CD14-positive monocyte (primary cell): ENCODE measurements around the gene TMEM182. TPM values are rescaled to one million over a fixed set of nuclear protein-coding genes. Genes with fewer than 3 reads are reported as not detected.

Experiments
- DNase-seq, 3 donors: peaks; one replicate each; pipeline ENCODE4 v3.0.0-alpha.2; 2011 to 2022
- H2AFZ ChIP-seq: 2 replicates; pipeline ENCODE4 v1.6.0; 2012; ENCODE audit warnings: mild to moderate bottlenecking, low read depth, low read length, inconsistent platforms; ENCODE audit not compliant: insufficient read depth, poor library complexity, severe bottlenecking
- H3K27ac ChIP-seq, 2 donors: 1 replicate in 1 of 2; 2 replicates in 1 of 2; pipeline ENCODE4 v1.5.1; 2012 to 2013; ENCODE audit warnings: low read length in 2 of 2, control low read depth in 1 of 2, inconsistent platforms in 1 of 2, low read depth in 1 of 2, mild to moderate bottlenecking in 1 of 2
- H3K27me3 ChIP-seq, 2 donors: one replicate each; pipeline versions ENCODE4 v1.6.0 to v1.6.1; 2011 to 2013; ENCODE audit warnings: low read length in 2 of 2; ENCODE audit not compliant: control insufficient read depth in 2 of 2, insufficient read depth in 2 of 2
- H3K36me3 ChIP-seq, 2 donors: replicated peaks in 1 of 2; 1 replicate in 1 of 2; 2 replicates in 1 of 2; pipeline versions ENCODE4 v1.5.1 to v1.6.1; 2012 to 2013; ENCODE audit warnings: low read length in 2 of 2, control low read depth in 1 of 2, inconsistent platforms in 1 of 2, mild to moderate bottlenecking in 1 of 2; ENCODE audit not compliant: insufficient read depth in 2 of 2, control insufficient read depth in 1 of 2
- H3K4me1 ChIP-seq, 2 donors: 1 replicate in 1 of 2; 2 replicates in 1 of 2; pipeline versions ENCODE4 v1.5.1 to v1.6.1; 2012 to 2013; ENCODE audit warnings: low read length in 2 of 2, control low read depth in 1 of 2, inconsistent platforms in 1 of 2, mild to moderate bottlenecking in 1 of 2, moderate library complexity in 1 of 2; ENCODE audit not compliant: insufficient read depth in 2 of 2, control insufficient read depth in 1 of 2
- H3K4me2 ChIP-seq: replicated peaks from 2 replicates; pipeline ENCODE3; 2012; ENCODE audit warnings: low read length, moderate library complexity, mild to moderate bottlenecking; ENCODE audit not compliant: poor library complexity, severe bottlenecking; ENCODE audit errors: extremely low read depth
- H3K4me3 ChIP-seq, 3 experiments: fragments of 200-600 bp in 1 of 3; sonication (generic) in 1 of 3; replicated peaks in 1 of 3; 1 replicate in 2 of 3; 2 replicates in 1 of 3; pipeline ENCODE4 v1.5.1; 2011 to 2013; ENCODE audit warnings: low read length in 3 of 3, mild to moderate bottlenecking in 3 of 3, control low read depth in 2 of 3, low read depth in 2 of 3, inconsistent platforms in 1 of 3, moderate library complexity in 1 of 3
- H3K79me2 ChIP-seq: 2 replicates; pipeline ENCODE4 v1.6.0; 2012; ENCODE audit warnings: mild to moderate bottlenecking, control low read depth, inconsistent platforms, low read length, moderate library complexity; ENCODE audit not compliant: insufficient read depth
- H3K9ac ChIP-seq: 2 replicates; pipeline ENCODE4 v1.6.0; 2017; ENCODE audit warnings: low read length, mild to moderate bottlenecking; ENCODE audit not compliant: insufficient read depth, poor library complexity, severe bottlenecking
- H3K9me3 ChIP-seq, 2 donors: replicated peaks in 1 of 2; 1 replicate in 1 of 2; 2 replicates in 1 of 2; pipeline versions ENCODE4 v1.5.1 to v1.6.1; 2012 to 2013; ENCODE audit warnings: low read length in 2 of 2, control low read depth in 1 of 2; ENCODE audit not compliant: control insufficient read depth in 1 of 2, insufficient read depth in 1 of 2
- H4K20me1 ChIP-seq: 2 replicates; pipeline ENCODE4 v1.6.0; 2012; ENCODE audit warnings: mild to moderate bottlenecking, low read length, control low read depth, moderate library complexity; ENCODE audit not compliant: insufficient read depth
- H3K27ac Mint-ChIP-seq, 7 donors: one replicate each; pipeline ENCODE4 v1.8.0; 2020; ENCODE audit warnings: mild to moderate bottlenecking in 7 of 7, mixed read lengths in 7 of 7, moderate library complexity in 6 of 7, inconsistent platforms in 2 of 7
- H3K27me3 Mint-ChIP-seq, 3 donors: one replicate each; pipeline ENCODE4 v1.8.0; 2021 to 2022; ENCODE audit warnings: low read depth in 3 of 3, mild to moderate bottlenecking in 3 of 3, mixed read lengths in 3 of 3, moderate library complexity in 3 of 3, inconsistent platforms in 1 of 3
- H3K36me3 Mint-ChIP-seq, 2 donors: one replicate each; pipeline ENCODE4 v1.8.0; 2020; ENCODE audit warnings: mixed read lengths in 2 of 2, inconsistent platforms in 1 of 2, mild to moderate bottlenecking in 1 of 2
- H3K4me1 Mint-ChIP-seq: one replicate; pipeline ENCODE4 v1.8.0; 2020; ENCODE audit warnings: mild to moderate bottlenecking, mixed read lengths
- H3K4me3 Mint-ChIP-seq, 2 donors: one replicate each; pipeline ENCODE4 v1.8.0; 2020; ENCODE audit warnings: mild to moderate bottlenecking in 2 of 2, mixed read lengths in 2 of 2, moderate library complexity in 1 of 2
- H3K9me3 Mint-ChIP-seq, 7 donors: one replicate each; pipeline ENCODE4 v1.8.0; 2020 to 2022; ENCODE audit warnings: mixed read lengths in 7 of 7, mild to moderate bottlenecking in 6 of 7, moderate library complexity in 6 of 7, inconsistent platforms in 2 of 7
- WGBS: methylation state at CpG from one replicate; pipeline ENCODE4 v1.1.5; 2013; ENCODE audit warnings: missing lambda C conversion rate; ENCODE audit not compliant: insufficient coverage; 5-methylcytosine and 5-hydroxymethylcytosine counted together
- intact Hi-C, 2 donors: fragments of 100-400 bp; cut with micrococcal nuclease; formaldehyde crosslinking; loops; one replicate each; pipeline versions ENCODE4 v1.15.0 to v1.15.1; 2023
- polyA plus RNA-seq, 3 donors: library from polyadenylated mRNA; depleted of rRNA in 1 of 3; unstranded in 2 of 3; stranded (reverse) in 1 of 3; fragments of 300-500 nt in 2 of 3; fragments of >200 nt in 1 of 3; fragmentation: Illumina TruSeq in 2 of 3; gene quantifications; 1 replicate in 2 of 3; 2 replicates in 1 of 3; pipeline ENCODE4 v1.2.3, GENCODE V29; 2012 to 2021
- TF ChIP-seq, protein P1 (sequence below): fragments of 200-600 bp; IDR thresholded peaks from one replicate; pipeline ENCODE4 v1.8.0; 2022; ENCODE audit warnings: antibody characterized with exemption, mild to moderate bottlenecking

TMEM182 gene
- polyA plus RNA-seq, 3 donors = 0.24 to 0.69 (median 0.28) TPM

DNA sequence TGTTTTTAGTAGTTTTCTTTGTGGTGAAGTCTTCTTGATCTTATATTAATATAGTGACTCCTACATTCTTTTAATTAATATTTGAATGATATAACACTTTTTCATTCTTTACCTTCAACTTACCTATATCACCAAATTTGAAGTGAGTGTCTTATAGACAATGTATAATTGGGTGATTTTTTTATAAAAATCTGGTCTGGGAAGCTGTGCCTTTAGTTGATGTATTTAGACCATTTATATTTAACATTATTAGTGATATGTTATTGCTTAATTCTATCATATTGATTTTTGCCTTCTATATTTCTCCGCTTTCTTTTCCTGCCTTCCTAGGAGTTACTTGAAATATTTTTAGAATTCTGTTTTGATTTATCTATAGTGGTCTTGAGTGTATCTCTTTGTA is 16.4 kb downstream of the TMEM182 start:
- intact Hi-C loops = no loop called here

DNA sequence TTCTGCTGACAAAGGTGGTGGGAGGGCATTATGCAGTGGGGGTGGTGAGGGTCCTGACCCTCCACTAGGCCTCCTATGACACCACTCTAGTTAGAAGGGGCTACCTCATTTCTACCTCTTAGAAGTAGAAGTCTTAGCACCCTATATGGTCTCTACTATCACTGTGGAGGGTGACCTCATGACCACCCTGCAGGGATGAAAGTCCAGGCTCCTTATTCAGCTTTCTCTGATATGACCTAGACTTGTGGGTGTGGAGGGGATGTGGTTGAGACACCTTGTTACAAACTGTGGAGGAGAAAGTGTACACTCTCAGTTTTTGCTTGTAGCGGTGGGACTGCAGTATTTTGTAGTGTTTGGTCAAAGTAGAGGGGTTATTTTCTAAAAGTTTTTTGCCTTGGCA is 18.6 kb downstream of the TMEM182 start:
- intact Hi-C loops = no loop called here
- DNase-seq = no peak
- Mint-ChIP-seq H3K4me1 (no peaks in the 10 kb centered on the region), H3K4me3 (no peak overlapping the region), H3K36me3 (no peaks in the 10 kb centered on the region), H3K27ac (no peak overlapping the region), H3K27me3 (no peaks in the 10 kb centered on the region), H3K9me3 (peaks cover 0 to 4% (median 2%) of the 10 kb centered on the region in 7 donors)
- TF ChIP-seq, protein P1, sequence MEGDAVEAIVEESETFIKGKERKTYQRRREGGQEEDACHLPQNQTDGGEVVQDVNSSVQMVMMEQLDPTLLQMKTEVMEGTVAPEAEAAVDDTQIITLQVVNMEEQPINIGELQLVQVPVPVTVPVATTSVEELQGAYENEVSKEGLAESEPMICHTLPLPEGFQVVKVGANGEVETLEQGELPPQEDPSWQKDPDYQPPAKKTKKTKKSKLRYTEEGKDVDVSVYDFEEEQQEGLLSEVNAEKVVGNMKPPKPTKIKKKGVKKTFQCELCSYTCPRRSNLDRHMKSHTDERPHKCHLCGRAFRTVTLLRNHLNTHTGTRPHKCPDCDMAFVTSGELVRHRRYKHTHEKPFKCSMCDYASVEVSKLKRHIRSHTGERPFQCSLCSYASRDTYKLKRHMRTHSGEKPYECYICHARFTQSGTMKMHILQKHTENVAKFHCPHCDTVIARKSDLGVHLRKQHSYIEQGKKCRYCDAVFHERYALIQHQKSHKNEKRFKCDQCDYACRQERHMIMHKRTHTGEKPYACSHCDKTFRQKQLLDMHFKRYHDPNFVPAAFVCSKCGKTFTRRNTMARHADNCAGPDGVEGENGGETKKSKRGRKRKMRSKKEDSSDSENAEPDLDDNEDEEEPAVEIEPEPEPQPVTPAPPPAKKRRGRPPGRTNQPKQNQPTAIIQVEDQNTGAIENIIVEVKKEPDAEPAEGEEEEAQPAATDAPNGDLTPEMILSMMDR = no peak
- no peak overlapping the region for H3K4me2 ChIP-seq
- 100% methylated on average over 1 of the region's 1 CpG for WGBS
- H3K9me3 ChIP-seq = no peaks in the 10 kb centered on the region
- H3K27ac ChIP-seq = no peak overlapping the region
- no peaks in the 10 kb centered on the region for H3K4me1 ChIP-seq
- H3K4me3 ChIP-seq = no peak overlapping the region
- no peaks in the 10 kb centered on the region for H3K27me3 ChIP-seq
- no peaks in the 10 kb centered on the region for H4K20me1 ChIP-seq
- H3K9ac ChIP-seq = no peak overlapping the region
- no peaks in the 10 kb centered on the region for H3K36me3 ChIP-seq
- no peak overlapping the region for H2AFZ ChIP-seq
- no peaks in the 10 kb centered on the region for H3K79me2 ChIP-seq

More for the DNA sequence above, 16.4 kb downstream of the TMEM182 start:
- H3K9me3 ChIP-seq = no peaks in the 10 kb centered on the region
- no peak overlapping the region for H3K4me3 Mint-ChIP-seq
- H3K27me3 Mint-ChIP-seq = no peaks in the 10 kb centered on the region
- H3K4me2 ChIP-seq = no peak overlapping the region
- no peak overlapping the region for H3K4me3 ChIP-seq
- no peaks in the 10 kb centered on the region for H3K36me3 ChIP-seq
- H3K27ac Mint-ChIP-seq = no peak overlapping the region
- no peaks in the 10 kb centered on the region for H3K4me1 Mint-ChIP-seq
- no peak for DNase-seq
- no CpG with 5 or more reads among the region's 1 CpG for WGBS
- no peaks in the 10 kb centered on the region for H3K27me3 ChIP-seq
- H4K20me1 ChIP-seq = no peaks in the 10 kb centered on the region
- H3K27ac ChIP-seq = no peak overlapping the region
- peaks cover 0 to 4% (median 2%) of the 10 kb centered on the region in 7 donors for H3K9me3 Mint-ChIP-seq
- H3K9ac ChIP-seq = no peak overlapping the region
- H3K79me2 ChIP-seq = no peaks in the 10 kb centered on the region
- H2AFZ ChIP-seq = no peak overlapping the region
- no peaks in the 10 kb centered on the region for H3K4me1 ChIP-seq
- H3K36me3 Mint-ChIP-seq = peaks cover 0 to 1% of the 10 kb centered on the region in 2 donors
- TF ChIP-seq, protein P1 = no peak
